Renal cortical epithelial cell (primary cell): ENCODE measurements around the gene TSACC. TPM values are rescaled to one million over a fixed set of nuclear protein-coding genes. Genes with fewer than 3 reads are reported as not detected.

Experiments
- DNase-seq: peaks from one replicate; pipeline ENCODE4 v3.0.0-alpha.2; 2011; ENCODE audit warnings: low read depth
- total RNA-seq: library from RNA; depleted of rRNA; stranded (reverse); fragments of >200 nt; gene quantifications from 2 replicates; pipeline ENCODE4 v1.2.3, GENCODE V29; 2014

TSACC gene
- total RNA-seq, 1 donor from 2014 or later = not detected

DNA sequence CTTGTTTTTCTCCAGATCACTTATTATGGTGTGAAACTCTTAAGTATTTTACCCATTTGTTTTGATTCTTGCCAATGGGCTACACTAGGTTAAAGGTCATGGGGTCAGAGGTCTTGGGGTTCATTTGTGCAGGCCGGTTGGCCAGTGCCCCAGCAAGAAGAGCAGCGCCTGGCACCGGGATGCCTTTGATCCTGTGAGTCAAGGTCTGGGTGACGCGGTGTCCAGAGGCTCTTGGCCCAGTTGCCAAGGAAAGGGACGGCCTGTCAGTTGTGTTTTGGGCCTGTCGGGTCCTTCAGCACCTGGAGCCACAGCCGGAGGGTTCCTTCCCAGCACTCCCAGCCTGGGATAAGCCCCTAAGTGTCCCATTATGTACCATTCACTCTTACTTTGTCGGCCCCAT is 55.8 kb downstream of the TSACC start:
- DNase-seq = no peak

DNA sequence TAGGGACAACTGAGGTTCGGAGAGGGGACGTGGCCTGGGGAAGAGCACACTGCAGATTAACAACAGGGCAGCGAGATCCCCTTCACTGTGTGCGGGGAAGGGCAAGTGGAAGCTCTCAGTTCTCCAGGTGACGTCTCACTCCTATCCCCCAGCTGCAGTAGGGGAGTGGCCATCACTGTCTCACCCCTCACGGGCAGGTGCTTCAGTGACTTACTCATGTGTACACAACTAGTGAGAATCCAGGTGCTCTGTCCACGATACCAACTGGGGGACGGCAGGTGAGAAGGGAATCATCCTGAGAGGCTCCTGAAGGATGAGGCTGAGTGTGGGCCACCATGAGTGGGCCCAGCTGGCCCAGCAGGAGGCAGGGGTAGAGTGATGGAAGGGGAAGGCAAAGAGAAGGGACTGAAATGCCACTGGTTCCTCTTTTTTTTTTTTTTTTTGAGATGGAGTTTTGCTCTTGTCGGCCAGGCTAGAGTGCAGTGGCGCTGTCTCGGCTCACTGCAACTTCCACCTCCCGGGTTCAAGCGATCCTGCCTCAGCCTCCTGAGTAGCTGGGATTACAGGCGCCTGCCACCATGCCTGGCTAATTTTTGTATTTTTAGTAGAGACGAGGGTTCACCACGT is 56.6 kb downstream of the TSACC start:
- no peak for DNase-seq

Other genes with a start within 250 kb of the TSACC start
- 420 and 617 TPM in 2 replicates for gene LMNA, start 223.8 kb upstream of the TSACC start, total RNA-seq
- gene SEMA4A, start 184.9 kb upstream of the TSACC start, total RNA-seq = 0.69 and 7.4 TPM in 2 replicates
- 5.9 and 17.4 TPM in 2 replicates for gene SLC25A44, start 144.4 kb upstream of the TSACC start, total RNA-seq
- gene PMF1, start 125.5 kb upstream of the TSACC start, total RNA-seq = 47.1 and 65.8 TPM in 2 replicates
- gene BGLAP, start 96.3 kb upstream of the TSACC start, total RNA-seq = 0.15 TPM in 1 of 2 replicates, not detected in the other
- gene PAQR6, start 90.5 kb upstream of the TSACC start, total RNA-seq = 0.80 TPM in 1 of 2 replicates, not detected in the other
- 58.5 and 92.8 TPM in 2 replicates for gene SMG5, start 55.7 kb upstream of the TSACC start, total RNA-seq
- 0.52 and 1.6 TPM in 2 replicates for gene TMEM79, start 54.2 kb upstream of the TSACC start, total RNA-seq
- 23.7 and 37.2 TPM in 2 replicates for gene GLMP, start 42.8 kb upstream of the TSACC start, total RNA-seq
- not detected in 2 replicates for gene VHLL, start 39.2 kb upstream of the TSACC start, total RNA-seq
- gene CCT3, start 234 bp upstream of the TSACC start, total RNA-seq = 499 and 846 TPM in 2 replicates
- gene RHBG, start 30.7 kb downstream of the TSACC start, total RNA-seq = 0.55 TPM in 1 of 2 replicates, not detected in the other
- gene MEF2D, start 162.2 kb downstream of the TSACC start, total RNA-seq = 3.8 and 10.0 TPM in 2 replicates
- 1.5 and 14.6 TPM in 2 replicates for gene IQGAP3, start 234.0 kb downstream of the TSACC start, total RNA-seq
- not detected in 2 replicates for gene TTC24, start 241.2 kb downstream of the TSACC start, total RNA-seq